ENCODE data around the gene ELL.

The ELL gene

DNA sequence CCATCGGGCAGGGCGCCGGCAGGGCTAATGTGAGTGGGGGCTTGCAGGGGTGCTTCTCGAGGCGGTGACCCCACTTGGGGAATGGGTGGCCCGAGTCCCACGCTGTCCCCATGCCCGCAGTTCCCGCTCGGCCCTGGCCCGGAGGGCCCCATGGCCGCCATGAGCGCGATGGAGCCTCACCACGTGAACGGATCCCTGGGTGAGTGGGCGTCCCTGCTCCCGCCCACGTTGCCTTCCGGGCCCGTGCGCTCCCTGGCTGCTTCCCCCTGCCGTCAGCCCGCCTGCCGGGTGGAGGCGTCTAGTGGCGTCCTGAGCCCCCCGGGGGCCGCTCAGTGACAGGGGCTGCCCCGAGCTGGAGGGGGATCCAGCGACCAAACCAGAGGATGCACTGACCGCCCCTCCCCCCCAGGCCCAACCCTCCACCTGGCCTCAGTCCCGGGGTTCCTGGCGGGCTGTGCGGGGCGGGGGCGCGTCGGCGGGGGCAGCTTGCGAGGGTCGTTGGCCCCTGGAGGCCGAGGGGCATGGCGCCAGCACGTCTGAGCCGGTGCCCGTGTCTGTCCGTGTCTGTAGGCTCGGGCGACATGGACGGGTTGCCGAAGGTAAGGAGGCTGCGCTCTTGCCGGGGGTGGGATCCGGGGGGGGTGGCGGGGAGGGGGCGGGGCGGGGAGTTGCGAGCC lies 88.7 kb downstream of the ELL start:
- no peak for DNase-seq (ENCODE audit: low read depth)
- H3K4me1 ChIP-seq (ENCODE audit: control insufficient read depth, insufficient read depth, low read length): peaks cover under 1% of the 10 kb centered on the region
- H3K4me3 ChIP-seq (ENCODE audit: low read length): no peak overlapping the region
- no peaks in the 10 kb centered on the region for H3K36me3 ChIP-seq (ENCODE audit: control insufficient read depth, insufficient read depth, low read length, severe bottlenecking)
- H3K9ac ChIP-seq (ENCODE audit: low read length): no peak overlapping the region
- H3K9me3 ChIP-seq (ENCODE audit: control insufficient read depth, low read length): no peaks in the 10 kb centered on the region
- no peaks in the 10 kb centered on the region for H3K27me3 ChIP-seq (replicated peaks; ENCODE audit: control insufficient read depth, insufficient read depth, low read length)

DNA sequence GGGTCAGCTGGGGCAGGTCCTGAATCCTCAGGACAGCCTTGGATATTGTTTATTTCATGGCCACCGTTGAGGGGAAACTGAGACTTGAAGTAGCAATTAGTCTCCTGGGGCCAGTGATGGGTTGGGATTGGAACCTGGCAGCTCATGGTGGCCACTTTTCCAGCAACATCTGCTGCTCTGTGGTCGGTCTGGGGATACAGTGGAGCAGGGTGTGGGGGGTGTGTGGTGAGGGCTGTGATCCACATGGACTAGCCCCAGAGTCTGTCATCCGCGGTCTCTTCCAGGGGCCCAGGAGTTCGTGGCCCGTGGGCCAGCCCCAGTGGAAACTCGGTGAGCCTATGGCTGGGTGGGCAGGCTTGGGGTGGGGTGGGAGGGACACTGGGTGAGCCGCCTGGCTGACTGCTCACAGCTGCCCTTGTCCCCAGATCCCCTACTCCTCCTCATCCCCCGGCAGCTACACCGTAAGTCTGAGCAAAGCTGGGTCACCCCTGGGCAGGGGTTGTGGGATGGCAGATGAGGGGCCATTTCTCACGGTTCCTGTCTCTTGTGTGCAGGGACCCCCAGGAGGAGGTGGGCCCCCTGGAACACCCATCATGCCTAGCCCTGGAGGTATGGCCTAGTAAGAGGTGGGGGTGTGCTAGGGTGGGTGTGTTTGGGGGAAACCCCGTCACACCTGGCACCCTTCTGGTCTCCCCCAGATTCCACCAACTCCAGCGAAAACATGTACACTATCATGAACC lies 89.4 kb downstream of the ELL start:
- Histone ChIP-seq H3K27me3 (replicated peaks; ENCODE audit: control insufficient read depth, insufficient read depth, low read length) (no peaks in the 10 kb centered on the region), H3K4me1 (ENCODE audit: control insufficient read depth, insufficient read depth, low read length) (no peaks in the 10 kb centered on the region), H3K4me3 (ENCODE audit: low read length) (no peak overlapping the region), H3K36me3 (ENCODE audit: control insufficient read depth, insufficient read depth, low read length, severe bottlenecking) (no peaks in the 10 kb centered on the region), H3K9ac (ENCODE audit: low read length) (no peak overlapping the region), H3K9me3 (ENCODE audit: control insufficient read depth, low read length) (no peaks in the 10 kb centered on the region)
- DNase-seq (ENCODE audit: low read depth): no peak

DNA sequence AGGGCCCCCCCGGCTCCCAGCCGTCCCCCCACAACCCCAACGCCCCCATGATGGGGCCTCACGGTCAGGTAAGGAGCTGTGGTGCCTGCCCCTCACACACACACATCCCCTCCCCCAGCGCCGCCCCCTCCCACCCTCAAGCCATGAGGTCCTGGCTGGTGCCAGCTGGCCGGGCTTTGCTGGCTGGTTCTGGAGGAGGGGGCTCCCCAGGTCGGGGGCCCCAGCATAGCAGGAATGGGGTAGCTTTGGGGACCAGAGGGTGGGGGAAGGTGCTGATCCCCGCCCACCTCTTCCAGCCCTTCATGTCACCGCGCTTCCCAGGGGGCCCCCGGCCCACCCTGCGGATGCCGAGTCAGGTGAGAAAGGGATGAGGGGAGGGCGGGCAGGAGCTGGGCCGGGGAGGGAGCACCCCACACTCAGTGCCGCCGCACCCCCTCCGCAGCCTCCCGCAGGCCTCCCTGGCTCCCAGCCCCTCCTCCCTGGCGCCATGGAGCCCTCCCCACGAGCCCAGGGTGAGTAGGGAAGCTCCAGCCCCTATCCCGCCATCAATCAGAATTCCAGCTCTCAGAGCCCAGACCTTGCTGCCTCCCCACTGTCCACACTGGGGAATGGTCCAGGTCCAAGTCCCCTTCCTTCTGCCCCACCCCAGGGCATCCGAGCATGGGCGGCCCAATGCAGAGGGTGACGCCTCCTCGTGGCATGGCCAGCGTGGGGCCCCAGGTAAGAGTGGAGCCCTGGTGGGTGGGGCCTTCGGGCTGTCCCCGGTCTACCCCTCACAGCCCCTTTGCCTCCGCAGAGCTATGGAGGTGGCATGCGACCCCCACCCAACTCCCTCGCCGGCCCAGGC lies 90.3 kb downstream of the ELL start:
- Histone ChIP-seq H3K4me3 (ENCODE audit: low read length) (no peak overlapping the region), H3K9ac (ENCODE audit: low read length) (no peak overlapping the region), H3K36me3 (ENCODE audit: control insufficient read depth, insufficient read depth, low read length, severe bottlenecking) (no peaks in the 10 kb centered on the region), H3K27me3 (replicated peaks; ENCODE audit: control insufficient read depth, insufficient read depth, low read length) (no peaks in the 10 kb centered on the region), H3K4me1 (ENCODE audit: control insufficient read depth, insufficient read depth, low read length) (peaks cover 5% of the 10 kb centered on the region), H3K9me3 (ENCODE audit: control insufficient read depth, low read length) (no peaks in the 10 kb centered on the region)
- DNase-seq (ENCODE audit: low read depth): no peak

DNA sequence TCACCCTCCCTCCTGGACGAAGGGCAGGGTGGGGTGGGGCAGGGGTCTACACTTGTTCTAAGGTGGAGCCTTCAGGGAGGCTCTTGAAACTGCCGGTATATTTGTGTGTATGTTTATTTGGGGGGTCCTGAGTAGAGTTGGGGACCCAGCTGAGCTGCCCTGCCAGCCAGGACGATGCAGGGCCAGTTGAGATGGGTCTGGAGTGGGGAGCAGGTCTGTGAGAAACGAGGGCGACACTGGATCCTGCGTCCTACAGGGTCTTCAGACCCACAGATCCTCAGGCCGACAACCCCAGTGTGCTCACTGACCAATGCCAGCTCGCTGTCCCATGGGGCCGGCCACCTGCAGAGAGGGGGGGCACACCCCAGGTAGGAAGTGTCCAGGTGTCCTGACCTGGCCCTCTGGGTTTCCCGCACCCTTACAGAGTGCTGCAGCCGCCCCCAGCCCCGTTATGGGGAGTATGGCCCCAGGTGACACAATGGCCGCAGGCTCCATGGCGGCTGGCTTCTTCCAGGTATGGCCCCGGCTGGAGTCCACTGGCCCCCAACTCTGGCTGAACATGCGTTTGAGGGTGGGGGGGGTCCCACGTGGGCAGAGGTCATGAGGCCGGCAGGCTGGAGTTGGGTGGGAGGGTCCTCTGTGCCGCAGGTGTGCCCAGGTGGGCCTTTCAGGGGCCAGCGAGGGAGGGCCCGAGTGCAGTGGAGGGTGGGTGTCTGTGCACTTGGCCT lies 91.3 kb downstream of the ELL start:
- Histone ChIP-seq H3K27me3 (replicated peaks; ENCODE audit: control insufficient read depth, insufficient read depth, low read length) (no peaks in the 10 kb centered on the region), H3K4me1 (ENCODE audit: control insufficient read depth, insufficient read depth, low read length) (peaks cover 15% of the 10 kb centered on the region), H3K9ac (ENCODE audit: low read length) (no peak overlapping the region), H3K36me3 (ENCODE audit: control insufficient read depth, insufficient read depth, low read length, severe bottlenecking) (no peaks in the 10 kb centered on the region), H3K4me3 (ENCODE audit: low read length) (no peak overlapping the region), H3K9me3 (ENCODE audit: control insufficient read depth, low read length) (no peaks in the 10 kb centered on the region)
- no peak for DNase-seq (ENCODE audit: low read depth)

DNA sequence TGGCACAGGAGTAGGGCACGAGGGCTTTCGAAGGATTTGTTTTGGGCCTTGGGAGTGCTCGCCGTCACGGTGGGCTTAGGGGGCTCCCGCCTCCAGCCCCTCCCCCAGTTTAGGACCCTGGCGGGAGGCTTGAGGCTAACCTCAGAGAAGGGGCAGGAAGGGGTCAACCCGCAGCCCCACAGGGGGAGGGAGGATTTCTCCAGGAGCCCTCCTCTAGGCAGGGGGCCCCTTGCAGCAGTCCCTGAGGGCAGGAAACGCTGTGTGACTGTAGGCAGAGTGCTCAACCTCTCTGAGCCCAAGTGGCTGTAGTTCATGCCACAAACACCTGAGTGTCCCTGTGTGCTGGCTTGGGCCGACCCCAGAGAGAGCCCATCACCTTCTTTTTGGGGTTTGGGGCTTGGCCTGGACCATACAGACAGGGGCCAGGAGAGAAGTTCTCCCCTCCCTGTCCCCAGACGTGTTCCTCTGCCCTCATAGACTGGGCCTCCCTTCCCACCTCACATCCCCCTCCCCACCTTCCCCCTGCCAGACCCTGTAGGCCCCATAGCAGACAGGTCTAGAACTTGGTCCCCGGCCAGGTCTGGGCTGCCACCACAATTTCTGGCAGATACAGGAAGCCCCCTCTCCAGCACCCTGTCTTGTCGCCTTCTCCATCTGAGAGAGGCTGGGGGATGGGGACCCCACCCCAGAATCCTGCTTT lies 92.0 kb downstream of the ELL start:
- no peaks in the 10 kb centered on the region for H3K9me3 ChIP-seq (ENCODE audit: control insufficient read depth, low read length)
- no peak overlapping the region for H3K9ac ChIP-seq (ENCODE audit: low read length)
- DNase-seq (ENCODE audit: low read depth): no peak
- peaks cover 18% of the 10 kb centered on the region for H3K4me1 ChIP-seq (ENCODE audit: control insufficient read depth, insufficient read depth, low read length)
- H3K36me3 ChIP-seq (ENCODE audit: control insufficient read depth, insufficient read depth, low read length, severe bottlenecking): no peaks in the 10 kb centered on the region
- no peaks in the 10 kb centered on the region for H3K27me3 ChIP-seq (replicated peaks; ENCODE audit: control insufficient read depth, insufficient read depth, low read length)
- H3K4me3 ChIP-seq (ENCODE audit: low read length): no peak overlapping the region

DNA sequence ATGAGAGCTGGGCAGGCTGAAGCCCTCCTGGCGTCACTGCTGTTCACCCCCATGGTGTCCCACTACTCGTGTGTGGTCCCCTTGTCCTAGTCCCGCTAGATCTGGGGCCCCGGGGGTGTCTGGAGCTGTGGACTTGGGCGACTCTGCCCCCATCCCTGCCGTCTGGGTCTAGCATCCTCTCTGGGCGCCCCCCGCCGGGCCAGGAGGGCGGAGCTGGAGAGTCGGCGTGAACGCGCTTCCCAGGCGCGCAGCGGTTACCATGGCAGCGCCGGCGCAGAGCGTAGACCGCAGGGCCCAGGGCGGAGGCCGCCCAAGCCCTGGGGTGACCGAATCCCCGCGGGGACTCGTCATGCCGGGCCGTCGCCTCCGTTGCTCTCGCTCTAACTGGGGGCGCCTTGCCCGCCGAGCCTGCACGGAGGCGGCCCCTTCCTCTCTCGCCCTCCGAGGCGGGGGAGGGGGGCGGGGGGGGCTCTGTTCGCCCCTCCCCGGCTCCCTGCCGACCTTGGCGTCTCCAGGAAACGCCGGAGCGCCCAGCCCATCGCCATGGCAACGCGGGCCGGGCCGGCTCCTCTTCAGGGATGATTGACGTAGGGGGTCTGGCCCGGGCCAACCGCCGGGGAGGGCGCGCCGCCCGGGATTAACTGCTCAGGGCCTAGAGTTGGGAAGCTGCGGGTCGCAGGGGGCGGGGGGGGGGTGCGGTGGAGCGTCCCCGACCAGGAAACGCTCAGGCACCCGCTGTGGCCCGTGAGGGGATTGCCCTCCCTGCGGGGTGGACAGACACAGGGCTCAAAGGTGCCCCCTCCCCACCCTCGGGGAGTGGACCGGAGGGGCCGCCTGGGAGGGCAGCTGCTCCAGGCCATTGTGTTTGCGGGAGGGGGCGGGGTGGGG lies 92.8 kb downstream of the ELL start:
- Histone ChIP-seq H3K9me3 (ENCODE audit: control insufficient read depth, low read length) (no peaks in the 10 kb centered on the region), H3K9ac (ENCODE audit: low read length) (no peak overlapping the region), H3K4me1 (ENCODE audit: control insufficient read depth, insufficient read depth, low read length) (peaks cover 18% of the 10 kb centered on the region), H3K27me3 (replicated peaks; ENCODE audit: control insufficient read depth, insufficient read depth, low read length) (no peaks in the 10 kb centered on the region), H3K36me3 (ENCODE audit: control insufficient read depth, insufficient read depth, low read length, severe bottlenecking) (no peaks in the 10 kb centered on the region), H3K4me3 (ENCODE audit: low read length) (no peak overlapping the region)
- peak; percentile 92 for DNase-seq (ENCODE audit: low read depth)

DNA sequence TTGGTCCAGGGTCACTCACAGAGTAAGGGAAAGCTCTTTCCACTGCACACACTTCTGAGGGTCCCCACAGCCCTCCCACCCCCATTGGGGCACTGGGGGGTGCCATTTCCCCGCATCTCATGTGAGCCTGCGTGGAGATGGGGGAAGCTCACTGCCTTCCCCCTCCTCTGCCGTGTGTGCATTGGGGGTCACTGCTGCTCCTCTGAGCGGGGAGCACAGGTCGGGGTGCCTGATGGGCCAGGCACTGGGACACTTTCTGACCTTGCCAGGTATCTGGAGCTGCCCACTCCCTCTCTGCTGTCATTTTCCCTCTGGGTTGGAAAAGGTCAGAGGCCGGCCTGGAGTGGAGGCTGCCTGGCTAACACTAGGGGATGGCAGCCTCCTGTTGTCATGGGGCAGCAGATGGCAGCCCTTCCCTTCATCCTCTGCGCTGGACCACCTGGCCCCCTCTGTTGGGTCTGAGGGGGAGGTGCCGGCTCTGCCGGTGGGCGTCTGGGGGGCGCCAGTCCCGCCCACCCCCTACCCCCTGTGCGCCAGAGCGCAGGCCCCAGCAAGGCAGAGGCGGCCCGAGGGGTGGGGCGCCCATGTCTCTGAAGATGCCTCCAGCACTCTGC lies 93.6 kb downstream of the ELL start:
- H3K27me3 ChIP-seq (replicated peaks; ENCODE audit: control insufficient read depth, insufficient read depth, low read length): no peaks in the 10 kb centered on the region
- no peak overlapping the region for H3K9ac ChIP-seq (ENCODE audit: low read length)
- H3K9me3 ChIP-seq (ENCODE audit: control insufficient read depth, low read length): no peaks in the 10 kb centered on the region
- H3K36me3 ChIP-seq (ENCODE audit: control insufficient read depth, insufficient read depth, low read length, severe bottlenecking): no peaks in the 10 kb centered on the region
- peaks cover 18% of the 10 kb centered on the region for H3K4me1 ChIP-seq (ENCODE audit: control insufficient read depth, insufficient read depth, low read length)
- DNase-seq (ENCODE audit: low read depth): no peak
- H3K4me3 ChIP-seq (ENCODE audit: low read length): no peak overlapping the region

DNA sequence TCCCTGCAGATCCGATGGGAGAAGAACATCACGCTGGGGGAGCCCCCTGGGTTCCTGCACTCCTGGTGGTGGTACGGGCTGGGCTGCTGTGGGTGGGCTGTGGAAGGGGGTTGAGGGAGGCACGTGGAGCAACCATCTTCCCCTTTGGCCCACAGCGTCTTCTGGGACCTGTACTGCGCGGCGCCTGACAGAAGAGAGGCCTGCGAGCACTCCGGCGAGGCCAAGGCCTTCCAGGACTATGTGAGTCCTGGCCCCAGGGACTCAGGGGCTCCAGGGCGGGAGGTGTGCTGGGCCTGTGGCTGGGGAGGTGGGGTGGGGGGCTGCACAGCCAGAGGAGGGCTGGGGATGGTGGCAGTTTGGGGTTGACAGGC lies 94.1 kb downstream of the ELL start:
- H3K9ac ChIP-seq (ENCODE audit: low read length): no peak overlapping the region
- DNase-seq (ENCODE audit: low read depth): no peak
- H3K4me3 ChIP-seq (ENCODE audit: low read length): no peak overlapping the region
- peaks cover 18% of the 10 kb centered on the region for H3K4me1 ChIP-seq (ENCODE audit: control insufficient read depth, insufficient read depth, low read length)
- H3K9me3 ChIP-seq (ENCODE audit: control insufficient read depth, low read length): no peaks in the 10 kb centered on the region
- H3K27me3 ChIP-seq (replicated peaks; ENCODE audit: control insufficient read depth, insufficient read depth, low read length): no peaks in the 10 kb centered on the region
- no peaks in the 10 kb centered on the region for H3K36me3 ChIP-seq (ENCODE audit: control insufficient read depth, insufficient read depth, low read length, severe bottlenecking)

DNA sequence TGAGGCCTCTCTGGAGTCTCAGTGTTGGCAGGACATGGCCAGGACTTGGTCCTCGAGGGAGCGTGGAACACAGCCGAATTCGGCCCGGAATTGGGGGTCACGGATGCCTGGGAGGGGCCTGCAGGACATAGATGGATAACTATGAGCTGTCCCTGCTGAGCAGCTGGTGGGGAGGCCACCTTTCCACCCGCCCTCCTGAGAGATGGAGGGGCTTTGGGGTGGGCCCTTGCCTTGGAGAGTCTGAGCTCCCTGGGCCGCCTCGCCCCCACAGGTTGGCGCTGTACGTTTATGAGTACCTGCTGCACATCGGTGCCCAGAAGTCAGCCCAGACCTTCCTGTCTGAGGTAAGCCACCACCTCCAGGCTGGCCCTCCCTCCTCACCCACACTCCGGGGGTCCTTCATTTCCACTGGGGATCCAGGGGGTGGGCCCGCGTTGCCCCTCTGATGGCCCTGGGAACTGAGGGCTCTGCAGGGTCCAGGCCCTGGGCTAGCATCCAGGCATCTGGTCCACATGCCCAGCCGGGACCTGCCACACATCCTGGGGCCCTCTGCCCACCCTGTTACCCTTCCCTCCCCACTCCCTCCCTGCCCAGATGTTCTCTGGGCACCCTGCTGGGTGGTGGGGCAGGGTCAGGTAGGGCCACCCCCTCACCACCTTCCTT lies 94.7 kb downstream of the ELL start:
- no peak for DNase-seq (ENCODE audit: low read depth)
- Histone ChIP-seq H3K27me3 (replicated peaks; ENCODE audit: control insufficient read depth, insufficient read depth, low read length) (no peaks in the 10 kb centered on the region), H3K4me1 (ENCODE audit: control insufficient read depth, insufficient read depth, low read length) (peaks cover 18% of the 10 kb centered on the region), H3K9ac (ENCODE audit: low read length) (no peak overlapping the region), H3K36me3 (ENCODE audit: control insufficient read depth, insufficient read depth, low read length, severe bottlenecking) (no peaks in the 10 kb centered on the region), H3K9me3 (ENCODE audit: control insufficient read depth, low read length) (no peaks in the 10 kb centered on the region), H3K4me3 (ENCODE audit: low read length) (no peak overlapping the region)
